Measurements from ENCODE around the gene MYRIP.

DNA sequence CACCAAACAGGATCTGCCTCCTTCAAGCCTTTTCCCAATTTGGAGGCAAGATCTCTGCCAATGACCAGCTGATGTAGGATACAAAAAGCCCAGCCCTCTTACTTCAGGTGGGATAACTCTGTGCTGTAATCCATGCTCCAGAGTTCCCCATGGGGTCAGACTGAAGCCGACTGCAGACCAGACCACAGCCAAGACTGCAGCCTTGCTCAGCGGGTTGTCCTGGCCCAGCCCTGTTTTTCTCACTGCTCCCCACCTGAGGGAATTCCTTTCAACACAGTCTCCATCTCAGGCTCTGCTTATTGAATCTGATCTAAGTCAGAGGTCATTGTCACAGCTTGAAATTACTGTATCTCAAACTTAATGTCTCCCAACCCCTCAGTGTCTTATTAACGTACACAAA, 207.0 kb downstream of the MYRIP start:
- TF ChIP-seq RAD21 (IDR thresholded peaks at IDR 0.05; ENCODE audit: insufficient read depth, low read depth, low read length): no peak
- TF ChIP-seq, protein P1, sequence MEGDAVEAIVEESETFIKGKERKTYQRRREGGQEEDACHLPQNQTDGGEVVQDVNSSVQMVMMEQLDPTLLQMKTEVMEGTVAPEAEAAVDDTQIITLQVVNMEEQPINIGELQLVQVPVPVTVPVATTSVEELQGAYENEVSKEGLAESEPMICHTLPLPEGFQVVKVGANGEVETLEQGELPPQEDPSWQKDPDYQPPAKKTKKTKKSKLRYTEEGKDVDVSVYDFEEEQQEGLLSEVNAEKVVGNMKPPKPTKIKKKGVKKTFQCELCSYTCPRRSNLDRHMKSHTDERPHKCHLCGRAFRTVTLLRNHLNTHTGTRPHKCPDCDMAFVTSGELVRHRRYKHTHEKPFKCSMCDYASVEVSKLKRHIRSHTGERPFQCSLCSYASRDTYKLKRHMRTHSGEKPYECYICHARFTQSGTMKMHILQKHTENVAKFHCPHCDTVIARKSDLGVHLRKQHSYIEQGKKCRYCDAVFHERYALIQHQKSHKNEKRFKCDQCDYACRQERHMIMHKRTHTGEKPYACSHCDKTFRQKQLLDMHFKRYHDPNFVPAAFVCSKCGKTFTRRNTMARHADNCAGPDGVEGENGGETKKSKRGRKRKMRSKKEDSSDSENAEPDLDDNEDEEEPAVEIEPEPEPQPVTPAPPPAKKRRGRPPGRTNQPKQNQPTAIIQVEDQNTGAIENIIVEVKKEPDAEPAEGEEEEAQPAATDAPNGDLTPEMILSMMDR (IDR thresholded peaks at IDR 0.05 in 2 of 3, conservative IDR thresholded peaks at IDR 0.05 in 1 of 3; ENCODE audit: control insufficient read depth in 2 of 3, extremely low read depth in 1 of 3, insufficient read depth in 1 of 3, low read depth in 3 of 3, low read length in 3 of 3): no peak

All from GM12878 (cell line).